Sigmoid colon (tissue), 4 donors: Measurements from ENCODE around the gene UROC1.

ENCODE experiments used
- EP300 ChIP-seq, 4 donors: sonication (generic); formaldehyde crosslinking; IDR thresholded peaks; one replicate each; pipeline ENCODE4 v1.6.1; 2017; ENCODE audit warnings: antibody characterized with exemption in 4 of 4
- POLR2A ChIP-seq, 2 donors: fragments of 450-650 bp; IDR thresholded peaks; one replicate each; pipeline ENCODE4 v1.6.1; 2016; ENCODE audit warnings: antibody characterized with exemption in 2 of 2, mild to moderate bottlenecking in 2 of 2, moderate library complexity in 2 of 2
- TF ChIP-seq, protein P1 (sequence below), 4 experiments: fragments of 450-650 bp in 3 of 4; fragments of 200-600 bp in 1 of 4; IDR thresholded peaks; one replicate each; pipeline ENCODE4 v1.5.1; 2016 to 2019; ENCODE audit warnings: antibody characterized with exemption in 4 of 4, mild to moderate bottlenecking in 3 of 4, moderate library complexity in 2 of 4

DNA sequence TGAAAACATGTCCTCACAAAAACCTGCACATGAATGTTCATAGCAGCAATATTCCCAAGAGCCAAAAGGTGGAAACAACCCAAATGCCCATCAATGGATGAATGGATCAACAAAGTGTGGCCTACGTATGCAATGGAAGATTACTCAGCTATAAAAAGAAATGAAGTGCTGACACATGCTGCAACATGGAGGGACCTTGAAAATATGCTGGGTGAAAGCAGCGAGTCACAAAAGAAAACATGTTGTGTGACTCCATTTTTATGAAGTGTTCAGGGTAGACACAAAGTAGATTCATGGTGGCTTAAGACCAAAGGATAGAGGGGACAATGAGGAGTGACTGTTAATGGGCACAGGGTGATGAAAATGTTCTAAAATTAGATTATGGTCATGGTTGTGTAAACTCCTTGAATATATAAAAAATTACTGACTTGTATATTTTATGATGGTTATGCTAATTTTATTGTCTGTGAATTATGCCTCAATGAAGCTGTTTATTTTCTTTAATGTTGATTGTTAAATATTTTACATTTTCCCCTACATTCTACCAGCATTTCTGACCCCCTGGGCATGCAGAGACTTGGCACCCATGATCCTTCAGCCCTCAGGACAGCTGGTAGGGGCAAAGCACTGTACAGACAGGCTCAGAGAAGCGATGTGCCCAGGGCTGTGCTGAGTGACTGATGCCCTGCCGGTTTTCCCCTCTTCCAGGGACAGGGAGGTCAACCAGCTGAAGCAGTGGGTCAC, 85.0 kb downstream of the UROC1 start:
- TF ChIP-seq, protein P1, sequence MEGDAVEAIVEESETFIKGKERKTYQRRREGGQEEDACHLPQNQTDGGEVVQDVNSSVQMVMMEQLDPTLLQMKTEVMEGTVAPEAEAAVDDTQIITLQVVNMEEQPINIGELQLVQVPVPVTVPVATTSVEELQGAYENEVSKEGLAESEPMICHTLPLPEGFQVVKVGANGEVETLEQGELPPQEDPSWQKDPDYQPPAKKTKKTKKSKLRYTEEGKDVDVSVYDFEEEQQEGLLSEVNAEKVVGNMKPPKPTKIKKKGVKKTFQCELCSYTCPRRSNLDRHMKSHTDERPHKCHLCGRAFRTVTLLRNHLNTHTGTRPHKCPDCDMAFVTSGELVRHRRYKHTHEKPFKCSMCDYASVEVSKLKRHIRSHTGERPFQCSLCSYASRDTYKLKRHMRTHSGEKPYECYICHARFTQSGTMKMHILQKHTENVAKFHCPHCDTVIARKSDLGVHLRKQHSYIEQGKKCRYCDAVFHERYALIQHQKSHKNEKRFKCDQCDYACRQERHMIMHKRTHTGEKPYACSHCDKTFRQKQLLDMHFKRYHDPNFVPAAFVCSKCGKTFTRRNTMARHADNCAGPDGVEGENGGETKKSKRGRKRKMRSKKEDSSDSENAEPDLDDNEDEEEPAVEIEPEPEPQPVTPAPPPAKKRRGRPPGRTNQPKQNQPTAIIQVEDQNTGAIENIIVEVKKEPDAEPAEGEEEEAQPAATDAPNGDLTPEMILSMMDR (IDR thresholded peaks at IDR 0.05) = no peak
- no peak for TF ChIP-seq POLR2A (IDR thresholded peaks at IDR 0.05)
- no peak for TF ChIP-seq EP300 (IDR thresholded peaks at IDR 0.05)
